AG08395 (cell line): ENCODE data around the gene ADAMTS2.
"Not testable (repeated sequence)": the region's sequence is repeated elsewhere in the genome, so short reads cannot be mapped to it uniquely, and the experiment has no call there.

Experiments used
- DNase-seq: peaks from one replicate; pipeline ENCODE4 v3.0.0; 2012; ENCODE audit warnings: mixed read lengths, low spot score

ADAMTS2 gene

DNA sequence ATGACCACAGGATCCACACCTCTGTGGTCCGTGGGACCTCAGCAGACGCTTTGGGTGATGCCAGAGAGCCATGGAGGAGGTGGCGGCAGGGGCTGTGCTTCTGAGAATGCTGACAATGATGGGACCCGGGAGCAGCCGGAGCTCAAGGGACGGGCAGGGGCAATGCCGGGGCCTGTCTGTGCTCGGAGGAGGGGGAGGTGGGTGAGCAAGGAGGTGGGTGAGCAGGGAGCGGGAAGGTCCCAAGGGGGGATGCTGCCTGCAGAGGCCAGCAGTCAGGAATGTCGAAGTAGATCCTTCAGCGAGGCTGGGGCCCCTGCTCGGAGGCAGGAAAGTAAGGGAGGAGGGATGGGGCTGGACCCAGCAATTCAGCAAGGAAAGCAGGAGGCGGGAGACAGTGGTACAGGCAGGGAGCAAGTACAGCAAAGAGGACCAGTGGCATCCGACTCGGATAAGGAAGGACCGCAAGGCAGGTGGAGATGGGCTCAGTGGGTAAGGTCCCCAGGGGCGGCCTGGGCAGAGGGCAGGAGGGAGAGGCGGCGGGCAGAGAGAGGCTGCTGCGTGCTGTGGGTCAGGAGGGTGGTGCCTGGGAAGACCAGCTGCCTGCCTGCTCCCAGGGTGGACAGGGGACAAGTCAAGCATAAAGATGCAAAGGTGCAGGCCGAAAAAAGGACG is 49.0 kb downstream of the ADAMTS2 start:
- DNase-seq, result no peak

GRCh38 chr5:179295778-179296149 is 49.5 kb downstream of the ADAMTS2 start:
- no peak for DNase-seq

- DNase-seq, result peak; percentile 95
Observed at GRCh38 chr5:179294891-179295777, 50.1 kb downstream of the ADAMTS2 start.

GRCh38 chr5:179294131-179294780 is 51.0 kb downstream of the ADAMTS2 start:
- DNase-seq, result no peak

- DNase-seq, result peak; percentile 77
Observed at GRCh38 chr5:179292681-179293635, 52.3 kb downstream of the ADAMTS2 start.

DNA sequence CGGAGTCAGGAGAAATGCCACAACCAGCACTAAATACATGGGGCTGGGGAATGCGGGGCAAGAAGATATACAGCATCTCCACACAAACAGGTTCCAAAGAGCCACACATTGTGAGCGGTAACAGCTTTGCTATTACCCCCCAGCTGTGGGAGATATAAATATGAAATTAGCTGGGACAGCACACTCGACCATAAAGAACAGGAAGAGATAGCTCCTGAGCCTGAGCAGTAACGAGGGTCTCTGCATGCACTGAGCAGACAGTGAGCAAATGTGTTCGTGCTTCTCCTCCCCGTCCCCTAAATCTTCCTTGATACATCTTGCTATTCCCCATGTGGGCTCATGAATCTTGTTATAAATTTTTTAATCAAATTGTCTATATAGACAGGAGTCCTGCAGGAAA is 53.1 kb downstream of the ADAMTS2 start:
- no peak for DNase-seq

DNA sequence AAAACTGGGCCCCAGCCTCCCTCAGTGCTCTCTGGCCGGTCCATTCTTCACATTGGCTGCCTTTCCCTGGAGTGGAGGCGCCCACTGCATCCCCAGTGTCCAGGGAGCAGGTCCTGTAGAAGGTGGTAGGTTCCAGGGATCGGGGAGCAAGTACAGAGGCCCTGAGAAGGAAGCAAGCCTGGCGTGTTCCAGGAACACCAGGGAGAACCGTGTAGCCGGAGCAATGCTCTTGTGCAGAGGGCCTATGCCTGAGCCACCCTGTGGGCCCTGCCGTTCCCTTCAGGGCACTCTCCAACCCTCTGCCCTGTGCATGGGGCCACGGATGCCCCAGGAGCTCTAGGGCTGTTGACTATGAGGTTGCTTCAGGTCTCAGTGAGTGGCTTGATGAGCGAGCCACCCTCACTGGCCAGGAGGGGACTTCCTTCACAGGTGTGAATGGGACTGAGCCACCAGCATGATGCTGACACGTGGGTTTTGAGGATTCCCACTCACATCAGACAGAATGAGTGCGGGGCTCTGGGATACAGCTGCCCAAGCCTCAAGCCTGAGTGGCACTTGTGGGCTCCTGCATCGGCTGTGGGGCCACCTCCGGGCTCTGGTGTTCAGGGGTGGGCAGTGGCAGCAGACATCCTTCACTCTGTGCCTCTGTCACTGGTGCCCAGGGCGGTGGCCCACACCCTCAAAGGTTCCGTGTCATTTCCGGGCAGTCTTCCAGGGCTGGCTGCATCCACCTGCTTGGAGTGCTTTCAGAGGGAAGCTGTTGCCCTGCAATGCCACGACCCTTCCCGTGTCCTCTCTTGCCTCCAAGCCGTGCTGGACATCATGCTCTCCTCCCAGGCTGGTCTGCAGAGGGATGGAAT is 54.4 kb downstream of the ADAMTS2 start:
- no peak for DNase-seq

- DNase-seq, result no peak
Observed at GRCh38 chr5:179289756-179290385, 55.4 kb downstream of the ADAMTS2 start.

DNA sequence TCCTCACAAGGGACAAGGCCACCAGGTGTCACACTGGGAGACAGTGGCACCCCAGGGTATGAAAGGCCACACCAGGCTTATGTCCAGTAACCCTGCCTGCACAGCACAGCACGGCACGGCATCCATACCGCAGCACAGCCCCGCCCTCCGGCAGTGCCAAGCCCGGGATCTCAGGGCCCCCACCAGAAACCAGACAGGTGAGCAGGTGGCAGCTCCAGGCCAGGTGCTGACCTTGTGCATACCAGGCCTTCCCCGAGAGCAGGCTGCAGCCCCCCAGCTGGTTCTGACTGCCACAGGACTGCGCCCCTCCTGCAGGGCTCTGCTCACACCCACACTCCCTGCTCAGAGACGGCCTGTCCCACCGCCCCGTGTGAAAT is 56.5 kb downstream of the ADAMTS2 start:
- DNase-seq, result no peak

DNA sequence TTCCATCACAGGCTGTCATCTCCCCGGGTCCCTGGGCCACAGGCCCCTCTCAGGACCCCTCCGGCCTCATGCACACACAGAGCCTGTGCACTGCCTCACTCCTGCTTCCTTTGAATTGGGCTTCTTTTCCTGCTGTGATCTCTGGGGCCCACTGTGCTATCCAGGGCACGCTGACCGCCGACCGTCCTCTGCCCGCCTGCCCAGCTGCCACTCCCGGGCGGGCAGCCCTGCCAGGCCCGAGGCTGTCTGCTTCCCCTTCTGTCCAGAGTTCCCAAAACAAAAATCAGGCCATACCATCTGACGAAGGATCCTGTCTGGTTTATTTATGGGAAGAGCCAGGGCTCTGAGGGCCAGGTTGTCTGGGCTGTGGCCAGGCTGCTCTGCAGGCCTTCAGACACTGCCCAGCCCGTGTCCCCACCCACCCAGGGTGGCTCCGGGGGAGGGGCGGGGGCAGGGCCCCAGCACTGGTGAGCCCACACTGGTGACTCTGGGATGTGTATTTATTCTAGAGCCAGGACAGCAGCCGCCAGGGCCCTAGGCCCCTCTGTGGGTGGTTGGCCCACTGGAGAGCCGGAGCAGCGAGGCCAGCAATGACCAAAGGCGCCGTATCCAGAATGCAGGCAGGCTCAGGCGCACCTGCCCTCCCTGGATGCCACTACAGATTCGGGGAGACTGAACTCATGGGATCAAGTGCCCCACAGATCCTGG is 57.0 kb downstream of the ADAMTS2 start:
- DNase-seq, result no peak

DNA sequence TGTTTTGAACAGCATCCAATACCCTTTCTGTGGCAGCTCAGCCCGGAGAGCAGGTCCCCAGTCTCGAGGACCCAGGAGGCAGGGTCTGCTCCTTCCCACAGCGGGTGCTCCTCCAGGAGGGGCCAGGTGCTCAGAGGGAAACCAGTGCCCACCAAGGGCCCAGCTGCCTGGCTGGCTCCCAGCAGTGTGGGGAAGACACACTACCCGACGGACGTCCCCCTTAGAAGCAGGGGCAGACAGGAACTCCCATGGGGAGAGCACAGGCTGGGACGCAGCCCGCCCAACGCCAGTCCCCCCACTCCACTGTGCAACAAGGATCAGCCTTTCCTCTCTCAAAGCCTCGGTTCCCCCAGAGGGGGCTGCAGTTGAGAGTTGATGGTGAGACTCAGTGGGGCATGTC is 57.6 kb downstream of the ADAMTS2 start:
- no peak for DNase-seq

DNA sequence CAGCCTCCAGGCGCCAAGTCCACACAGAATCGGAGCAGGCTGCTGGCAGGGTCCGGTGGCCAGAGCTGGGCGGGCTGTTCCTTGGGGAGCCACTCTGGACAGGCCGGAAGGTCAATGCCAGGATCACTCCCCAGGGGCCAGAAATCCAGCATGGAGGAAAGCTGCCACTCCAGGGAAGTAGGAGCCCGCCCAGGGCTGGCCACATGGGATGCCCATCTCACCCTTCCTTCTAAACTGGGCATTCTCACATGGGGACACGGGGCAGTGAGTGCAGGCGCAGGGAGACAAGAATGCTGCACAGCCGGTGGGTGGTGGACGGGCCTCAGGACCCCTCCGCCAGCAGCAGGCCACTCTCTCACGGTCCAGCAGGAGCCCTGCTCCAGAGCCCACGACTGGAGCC is 58.2 kb downstream of the ADAMTS2 start:
- no peak for DNase-seq

- not testable (repeated sequence) for DNase-seq
Observed at GRCh38 chr5:179285776-179286162, 59.5 kb downstream of the ADAMTS2 start.

GRCh38 chr5:179284751-179285631 is 60.3 kb downstream of the ADAMTS2 start:
- DNase-seq, result no peak

DNA sequence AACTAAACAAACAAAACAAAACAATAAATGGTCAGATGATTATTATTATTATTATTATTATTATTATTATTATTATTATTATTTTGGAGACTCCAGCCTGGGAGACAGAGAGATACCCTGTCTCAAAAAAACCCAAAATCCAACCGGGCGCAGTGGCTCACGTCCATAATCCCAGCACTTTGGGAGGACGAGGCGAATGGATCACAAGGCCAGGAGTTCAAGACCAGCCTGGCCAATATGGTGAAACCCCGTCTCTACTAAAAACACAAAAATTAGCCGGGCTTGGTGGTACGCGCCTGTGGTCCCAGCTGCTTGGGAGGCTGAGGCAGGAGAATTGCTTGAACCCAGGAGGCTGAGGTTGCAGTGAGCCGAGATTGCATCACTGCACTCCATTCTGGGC is 61.4 kb downstream of the ADAMTS2 start:
- not testable (repeated sequence) for DNase-seq

DNA sequence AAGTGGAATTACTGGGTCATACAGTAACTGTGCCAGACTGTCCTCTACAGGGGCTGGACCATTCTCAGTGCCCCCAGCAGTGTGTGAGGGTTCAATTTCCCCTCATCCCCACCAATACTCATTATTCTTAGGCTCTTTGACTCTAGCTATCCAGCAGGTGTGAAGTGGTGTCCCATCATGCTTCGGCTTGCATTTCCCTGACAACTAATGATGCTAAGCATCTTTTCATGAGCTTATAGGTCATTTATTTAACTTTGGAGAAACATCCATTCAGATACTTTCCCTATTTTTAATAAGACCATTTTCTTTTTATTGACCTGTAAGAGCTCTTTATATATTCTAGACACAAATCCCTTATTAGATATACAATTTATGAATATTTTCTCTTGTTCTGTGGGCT is 63.6 kb downstream of the ADAMTS2 start:
- no peak for DNase-seq

DNA sequence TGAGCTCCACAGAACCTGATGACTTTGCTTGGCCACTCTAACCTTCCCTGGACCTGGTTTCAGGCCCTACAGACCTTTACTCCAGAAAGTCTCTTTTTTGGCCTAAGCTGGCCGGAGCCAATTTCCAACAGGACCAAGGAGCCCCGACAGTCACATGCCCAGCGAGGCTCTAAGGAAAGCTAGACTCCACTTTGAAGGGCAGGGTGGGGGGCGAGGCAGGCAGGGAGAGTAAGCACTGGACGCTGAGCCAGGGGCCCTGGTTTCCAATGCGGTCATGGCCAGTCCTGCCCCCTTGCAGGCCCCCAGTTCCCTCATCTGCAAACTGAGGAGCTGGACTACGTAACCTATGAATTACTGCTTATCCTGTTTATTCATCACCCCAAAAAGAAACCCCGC is 65.2 kb downstream of the ADAMTS2 start:
- no peak for DNase-seq

- peak; percentile 42 for DNase-seq
Observed at GRCh38 chr5:179279347-179280094, 65.7 kb downstream of the ADAMTS2 start.
